HL-60/S4 treated with phorbol 12-myristate 13-acetate at 8.2 ng/mL for 4 days and 3 days (cell line): ENCODE data around the gene SLC14A1.

Experiments used
- in situ Hi-C: fragments of 300-500 bp; cut with MboI; formaldehyde crosslinking; loops from 2 replicates; pipeline ENCODE4 v1.15.0; 2022; ENCODE audit warnings: low sequenced_read_pairs

SLC14A1 gene

GRCh38 chr18:45723567-45724355, at the start of gene SLC14A1:
Gene SLC14A1 (plus strand): TSS chr18:45724181. CDS start chr18:45730321, 6,140 bp downstream.
- in situ Hi-C loops, result no loop called here

DNA sequence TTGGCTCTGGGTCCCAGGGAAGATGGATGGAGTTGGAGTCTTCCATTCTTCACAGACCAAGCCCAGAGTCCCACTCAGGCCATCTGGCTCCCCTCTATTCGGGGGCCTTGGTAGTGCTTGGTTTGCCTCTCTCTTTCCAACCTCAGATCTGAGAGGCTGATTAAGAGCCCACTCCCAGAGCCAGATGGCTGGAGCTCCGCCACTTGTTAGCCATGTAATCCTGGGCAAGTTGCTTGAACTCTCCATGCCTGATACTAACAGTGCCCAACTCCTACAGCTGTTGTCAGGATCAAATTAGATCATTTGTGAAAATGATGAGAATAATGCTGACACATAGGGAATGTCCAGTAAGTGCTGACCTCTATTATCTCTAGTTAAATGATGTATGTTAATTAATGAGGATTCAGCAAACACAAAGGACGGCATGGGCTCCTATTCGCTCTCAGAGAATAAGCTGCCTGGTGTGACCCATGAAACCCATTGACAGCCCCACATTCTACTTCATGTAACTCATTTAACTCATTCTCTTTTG, 46.6 kb upstream of the SLC14A1 start:
- in situ Hi-C loops, result no loop called here

GRCh38 chr18:45678441-45678840, 45.5 kb upstream of the SLC14A1 start:
- in situ Hi-C loops, result no loop called here

- in situ Hi-C loops, result no loop called here
Observed at GRCh38 chr18:45678850-45679249, 45.1 kb upstream of the SLC14A1 start.

GRCh38 chr18:45680066-45680690, 43.8 kb upstream of the SLC14A1 start:
- in situ Hi-C loops, result no loop called here

DNA sequence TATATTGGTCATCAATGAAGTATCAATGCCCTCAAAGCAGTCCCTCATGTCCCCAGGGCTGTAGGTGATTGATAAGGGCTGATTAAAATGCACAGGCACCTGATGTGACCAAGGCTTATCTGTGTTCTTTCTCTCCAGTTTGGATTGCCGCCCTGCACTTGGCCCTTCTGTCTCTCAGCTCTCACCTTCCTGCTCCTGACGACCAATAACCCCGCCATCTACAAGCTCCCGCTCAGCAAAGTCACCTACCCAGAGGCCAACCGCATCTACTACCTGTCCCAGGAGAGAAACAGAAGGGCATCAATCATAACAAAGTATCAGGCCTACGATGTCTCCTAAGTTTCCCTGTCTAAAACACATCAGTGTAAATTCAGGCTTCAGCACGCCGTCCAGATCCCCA, 41.8 kb upstream of the SLC14A1 start:
- in situ Hi-C loops, result no loop called here

GRCh38 chr18:45684341-45685115, 39.5 kb upstream of the SLC14A1 start:
- in situ Hi-C loops, result no loop called here

DNA sequence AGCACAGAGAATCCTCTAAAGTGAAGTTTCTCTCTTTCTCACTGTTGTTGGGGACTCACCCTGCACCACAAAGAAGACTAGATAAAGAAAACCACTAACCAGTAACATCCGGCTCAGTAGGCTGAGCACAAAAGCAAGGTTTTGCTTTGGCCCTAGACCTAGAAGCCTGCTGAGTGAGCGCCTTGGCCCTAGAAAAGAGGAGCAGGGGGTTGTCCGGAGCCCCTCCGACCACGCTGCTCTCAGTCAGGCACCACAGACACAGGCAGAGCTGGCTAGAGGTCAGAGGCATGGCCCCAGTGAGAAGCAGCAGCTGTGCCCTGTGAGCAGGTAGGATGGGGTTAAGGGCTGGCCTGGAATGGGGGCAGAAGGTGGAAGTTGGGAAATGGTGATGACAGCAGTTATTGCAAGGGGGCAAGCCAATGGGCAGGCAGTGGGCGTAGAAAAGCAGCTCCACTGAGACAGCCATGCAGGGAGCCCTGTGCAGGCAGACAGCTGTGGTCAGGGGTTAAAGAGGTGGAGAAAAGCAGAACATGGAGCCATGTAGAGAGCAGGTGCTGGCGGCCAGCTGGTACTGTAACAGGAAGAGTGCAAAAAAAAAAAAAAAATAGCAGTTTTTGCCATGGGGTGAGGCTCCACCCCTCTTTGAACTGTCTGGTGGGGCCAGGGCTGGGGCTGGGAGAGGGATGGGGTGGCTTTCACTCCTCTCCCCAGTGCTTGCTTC, 36.9 kb upstream of the SLC14A1 start:
- in situ Hi-C loops, result no loop called here

DNA sequence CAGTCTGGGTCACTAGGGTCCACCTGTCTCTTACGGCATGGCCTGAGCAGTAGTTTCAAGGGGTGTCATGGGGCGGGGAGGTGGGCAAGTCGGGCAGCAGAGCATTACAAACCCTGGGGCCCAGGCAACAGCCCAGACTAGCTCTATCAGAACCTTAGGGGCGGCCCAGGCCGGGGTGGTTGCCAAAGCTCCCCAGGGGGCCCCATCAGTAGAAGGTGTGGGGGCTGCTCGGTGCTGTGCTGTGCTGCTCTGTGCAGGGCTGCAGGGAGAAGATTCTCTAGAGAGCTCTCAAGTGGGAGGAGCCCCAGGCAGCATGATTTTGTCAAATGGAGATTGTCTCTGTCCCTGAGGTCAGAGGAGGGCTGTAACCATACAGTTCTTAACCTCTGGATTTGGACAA, 36.4 kb upstream of the SLC14A1 start:
- in situ Hi-C loops, result no loop called here

DNA sequence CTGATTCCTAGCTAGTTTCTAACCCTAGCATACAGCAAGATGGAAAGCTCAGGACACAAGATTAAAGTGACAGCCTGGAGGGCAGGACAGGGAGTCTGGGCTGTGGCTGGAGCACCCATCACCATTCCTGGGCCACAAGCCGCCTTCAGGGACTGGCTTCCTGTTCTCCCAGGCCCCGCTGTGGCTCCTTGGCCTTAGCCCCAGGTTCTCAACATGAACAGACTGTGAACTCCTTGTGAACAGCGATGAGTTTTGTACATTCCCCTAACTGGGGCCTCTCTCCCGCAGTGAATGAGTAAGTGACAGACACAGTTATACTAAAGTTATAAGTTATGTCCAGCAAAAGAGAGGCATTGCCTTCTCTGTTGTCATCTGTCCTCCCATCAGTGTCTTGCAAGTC, 35.9 kb upstream of the SLC14A1 start:
- in situ Hi-C loops, result no loop called here

DNA sequence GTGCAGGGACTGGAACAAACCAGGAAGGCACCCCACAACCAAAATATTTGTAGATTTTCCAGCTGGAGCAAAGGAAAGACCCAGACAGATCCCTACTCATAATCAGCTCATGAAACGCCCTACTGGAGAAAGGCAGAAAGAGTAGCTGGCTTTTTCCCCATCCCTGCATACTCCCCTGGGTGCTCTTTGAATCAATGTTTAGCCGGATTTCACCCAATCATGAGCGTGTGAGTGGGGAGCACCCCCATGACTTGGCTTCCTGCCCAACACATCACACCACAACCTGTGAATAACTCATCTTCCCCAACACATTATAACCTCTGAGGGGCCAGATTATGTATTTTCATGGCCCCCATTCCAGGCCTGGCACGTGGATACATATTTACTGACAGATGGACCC, 35.1 kb upstream of the SLC14A1 start:
- in situ Hi-C loops, result no loop called here

DNA sequence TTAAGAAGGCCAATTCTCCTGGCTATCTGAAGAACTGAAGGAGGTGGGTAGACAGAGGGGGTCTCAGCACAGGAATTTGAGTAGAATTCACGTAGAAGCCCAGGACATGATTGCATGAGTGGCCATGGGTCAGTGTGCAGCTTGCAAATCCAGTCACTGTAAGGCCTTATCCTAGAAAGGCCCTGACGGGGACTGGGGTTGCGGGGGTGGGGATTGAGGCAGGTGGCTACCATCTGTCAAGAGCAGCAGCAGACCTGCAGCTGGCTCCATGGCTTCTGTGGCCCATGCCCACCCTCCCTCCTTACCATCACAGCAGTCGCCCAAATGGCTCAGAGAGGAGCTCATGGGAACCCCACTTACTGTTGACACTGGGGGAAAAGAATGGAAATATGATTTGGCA, 34.6 kb upstream of the SLC14A1 start:
- in situ Hi-C loops, result no loop called here

- in situ Hi-C loops, result no loop called here
Observed at GRCh38 chr18:45690975-45691815, 32.8 kb upstream of the SLC14A1 start.

- in situ Hi-C loops, result no loop called here
Observed at GRCh38 chr18:45691816-45692179, 32.2 kb upstream of the SLC14A1 start.

DNA sequence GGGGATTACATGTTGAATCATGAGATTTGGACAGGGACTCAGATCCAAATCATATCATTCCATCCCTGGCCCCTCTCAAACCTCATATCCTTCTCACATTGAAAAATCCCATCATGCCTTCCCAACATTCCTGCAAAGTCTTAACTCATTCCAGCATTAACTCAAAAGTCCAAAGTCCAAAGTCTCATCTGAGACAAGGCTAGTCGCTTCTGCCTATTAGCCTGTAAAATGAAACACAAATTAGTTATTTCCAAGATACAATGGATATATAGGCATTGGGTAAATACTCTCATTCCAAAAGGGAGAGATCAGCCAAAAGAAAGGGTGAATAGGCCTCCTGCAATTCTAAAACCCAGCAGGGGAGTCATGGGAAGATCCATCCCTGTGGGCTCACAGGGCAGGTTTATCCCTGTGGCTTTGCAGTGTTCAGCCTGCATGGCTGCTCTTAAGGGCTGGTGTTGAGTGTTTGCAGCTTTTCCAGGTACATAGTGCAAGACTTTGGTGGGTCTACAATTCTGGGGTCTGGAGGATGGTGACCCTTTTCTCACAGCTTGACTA, 21.2 kb upstream of the SLC14A1 start:
- in situ Hi-C loops, result no loop called here

DNA sequence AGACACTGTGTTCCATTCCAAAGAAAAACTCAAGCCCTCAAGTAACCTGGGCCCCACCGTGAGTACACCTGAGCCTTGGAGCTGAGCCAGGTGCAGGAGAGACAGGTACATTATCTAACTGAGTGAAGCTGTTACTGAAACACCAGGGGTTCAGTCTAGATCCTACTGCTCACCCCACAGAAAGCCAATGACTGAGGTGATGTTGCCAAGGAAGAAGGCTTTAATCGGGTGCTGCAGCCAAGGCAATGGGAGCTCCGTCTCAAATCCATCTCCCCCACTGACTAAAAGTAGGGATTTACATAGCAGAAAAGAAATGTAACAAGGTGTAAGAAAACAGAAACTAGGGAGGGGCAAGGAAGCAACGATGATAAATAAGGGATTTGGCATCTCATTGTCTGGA, 15.2 kb upstream of the SLC14A1 start:
- in situ Hi-C loops, result no loop called here

- in situ Hi-C loops, result no loop called here
Observed at GRCh38 chr18:45712061-45712460, 11.9 kb upstream of the SLC14A1 start.

- in situ Hi-C loops, result no loop called here
Observed at GRCh38 chr18:45713239-45713638, 10.7 kb upstream of the SLC14A1 start.

DNA sequence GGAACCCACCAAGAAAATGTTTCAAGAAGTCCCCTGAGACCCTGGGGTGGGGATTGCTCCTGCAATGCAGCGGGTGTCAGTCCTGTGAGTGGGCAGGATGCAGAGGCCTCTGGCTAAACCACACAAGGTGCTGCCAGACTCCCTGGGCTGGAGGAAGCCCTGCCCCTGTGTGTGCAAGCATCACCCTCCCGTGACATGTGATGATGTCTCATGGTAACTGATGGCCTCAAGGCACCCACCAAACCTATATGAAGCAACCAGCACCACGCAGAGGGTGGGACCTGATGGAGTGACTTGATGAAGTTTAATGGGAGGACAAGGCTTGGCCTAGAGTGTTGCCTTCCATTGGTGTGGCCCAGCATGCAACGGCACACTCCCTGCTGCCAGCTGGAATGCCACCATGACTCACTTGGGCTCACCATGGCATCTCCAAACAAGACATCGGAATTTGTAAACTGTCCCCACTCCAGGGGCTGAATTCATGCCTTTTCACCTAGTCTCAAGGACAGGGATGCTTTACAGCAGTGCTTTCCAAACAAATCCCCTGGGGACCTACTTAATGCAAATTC, 8.7 kb upstream of the SLC14A1 start:
- in situ Hi-C loops, result no loop called here
